Erythroblast (primary cell): ENCODE results near the gene PSMD8.

ENCODE experiments used
- GATA1 ChIP-seq: IDR thresholded peaks from 2 replicates; pipeline ENCODE4 v1.6.1; 2011; ENCODE audit warnings: low read depth, mild to moderate bottlenecking, control low read depth, low read length, moderate library complexity
- POLR2A ChIP-seq: IDR thresholded peaks from 2 replicates; pipeline ENCODE4 v1.6.1; 2011; ENCODE audit warnings: mild to moderate bottlenecking, low read length

DNA sequence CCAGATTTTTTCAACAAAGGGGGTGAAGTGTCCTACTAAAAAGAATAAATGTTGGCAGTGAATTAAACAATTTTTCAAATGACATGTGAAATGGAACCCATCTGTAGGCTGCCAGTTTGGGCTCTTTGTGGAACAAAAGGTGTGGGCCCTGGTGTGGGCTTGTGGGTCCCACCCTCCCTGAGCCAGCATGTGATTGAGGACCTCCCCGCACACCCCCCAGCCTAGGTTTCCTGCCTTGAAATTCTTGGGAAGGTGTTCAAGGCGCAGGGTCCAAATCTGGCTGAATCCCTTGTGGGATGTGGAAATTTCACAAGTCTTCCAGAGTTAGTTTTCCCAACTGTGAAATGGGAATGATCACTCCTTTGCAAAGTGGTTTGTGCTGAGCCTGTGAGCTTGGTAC lies 9.4 kb downstream of the PSMD8 start:
- TF ChIP-seq POLR2A (no peak), GATA1 (no peak)
